Activated naive CD8-positive, alpha-beta T cell treated with anti-CD3 and anti-CD28 coated beads, Interleukin-2, amount 10 ng/mL, durations not matched to agents 7 days and 5 days (primary cell): ENCODE data around the gene ST6GALNAC6. TPM values are rescaled to one million over a fixed set of nuclear protein-coding genes. Genes with fewer than 3 reads are reported as not detected.

Source experiments
- ATAC-seq: fragments of 150-1000 bp; cut with Tn5 transposase; one replicate; pipeline ENCODE4 v1.10.0; 2021; ENCODE audit warnings: low read depth, moderate library complexity
- POLR2A ChIA-PET: fragments of 350-600 bp; sonication (Branson Sonifier 250); formaldehyde crosslinking; loops from one replicate; lab custom pipeline; 2021; ENCODE audit warnings: antibody characterized with exemption; lab: Charles Lee
- DNase-seq: peaks from one replicate; pipeline ENCODE4 v3.0.0; 2021
- H3K27ac Mint-ChIP-seq: one replicate; pipeline ENCODE4 v1.8.0; 2022; ENCODE audit warnings: mild to moderate bottlenecking, mixed read lengths
- H3K27me3 Mint-ChIP-seq: one replicate; pipeline ENCODE4 v1.8.0; 2022; ENCODE audit warnings: mild to moderate bottlenecking, moderate library complexity, mixed read lengths
- H3K36me3 Mint-ChIP-seq: one replicate; pipeline ENCODE4 v1.8.0; 2021; ENCODE audit warnings: mild to moderate bottlenecking, mixed read lengths
- H3K4me1 Mint-ChIP-seq: one replicate; pipeline ENCODE4 v1.8.0; 2021; ENCODE audit warnings: mixed read lengths
- H3K4me3 Mint-ChIP-seq: one replicate; pipeline ENCODE4 v1.8.0; 2022; ENCODE audit warnings: mild to moderate bottlenecking, moderate library complexity, mixed read lengths
- H3K9me3 Mint-ChIP-seq: one replicate; pipeline ENCODE4 v1.8.0; 2021; ENCODE audit warnings: mixed read lengths
- total RNA-seq, 2 experiments: library from RNA; stranded (reverse); gene quantifications; one replicate each; pipeline ENCODE4 v1.2.3, GENCODE V29; 2021

Gene ST6GALNAC6
- total RNA-seq, 2 experiments from 2014 or later: 105 to 112 TPM

DNA sequence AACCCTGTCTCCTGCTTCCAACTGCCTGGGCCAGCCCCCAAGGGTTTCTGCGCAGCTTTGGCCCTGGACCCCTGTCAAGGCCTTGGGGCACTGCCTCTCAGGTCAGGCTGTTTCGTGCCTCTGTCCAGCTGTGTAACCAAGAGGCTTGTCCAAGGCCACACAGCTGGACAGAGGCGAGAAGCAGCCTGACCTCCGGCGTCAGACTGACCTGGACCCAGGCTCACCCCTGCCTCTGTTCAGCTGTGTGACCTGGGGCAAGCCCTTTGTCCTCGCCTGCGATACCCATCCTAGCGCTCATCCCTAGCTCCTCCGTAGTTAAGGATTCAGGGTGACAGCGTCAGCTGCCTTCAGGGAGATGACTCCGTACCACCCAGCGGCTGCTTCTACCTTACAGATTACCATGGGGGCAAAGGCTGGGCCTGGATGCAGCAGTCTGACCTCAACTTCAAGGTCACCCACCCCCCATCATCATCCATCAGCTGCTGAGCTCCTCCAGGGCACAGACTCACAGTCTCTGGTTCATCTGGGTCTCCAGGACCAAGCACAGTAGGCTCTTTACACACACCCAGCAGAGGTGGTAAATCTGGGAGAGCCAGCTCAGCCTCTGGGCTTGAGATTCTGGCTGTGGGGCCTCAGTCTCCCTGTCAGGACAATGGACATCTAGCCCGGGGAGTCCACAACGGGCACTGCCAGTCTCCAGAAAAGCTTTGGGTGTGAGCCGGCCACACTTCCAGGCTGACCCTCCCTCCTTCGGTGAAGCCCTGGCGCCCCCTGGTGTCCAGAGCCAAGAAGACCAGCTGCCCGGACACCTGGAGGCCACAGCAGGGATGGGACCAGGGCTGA, 29.9 kb downstream of the ST6GALNAC6 start:
- H3K9me3 Mint-ChIP-seq: no peaks in the 10 kb centered on the region
- H3K4me3 Mint-ChIP-seq: no peak overlapping the region
- POLR2A ChIA-PET: interaction anchor here (0.6 to 2.4 kb wide), 17 partner anchors 15 to 135 kb away, joined by 3 to 19 read pairs (median 4); partner anchors contain the start of genes CDK9, ENG, FPGS and SH2D3C
- peaks cover 4% of the 10 kb centered on the region for H3K36me3 Mint-ChIP-seq
- H3K27me3 Mint-ChIP-seq: no peaks in the 10 kb centered on the region
- peak; percentile 70 for ATAC-seq
- DNase-seq: peak; percentile 88
- no peak overlapping the region for H3K27ac Mint-ChIP-seq
- H3K4me1 Mint-ChIP-seq: peaks cover 15% of the 10 kb centered on the region

DNA sequence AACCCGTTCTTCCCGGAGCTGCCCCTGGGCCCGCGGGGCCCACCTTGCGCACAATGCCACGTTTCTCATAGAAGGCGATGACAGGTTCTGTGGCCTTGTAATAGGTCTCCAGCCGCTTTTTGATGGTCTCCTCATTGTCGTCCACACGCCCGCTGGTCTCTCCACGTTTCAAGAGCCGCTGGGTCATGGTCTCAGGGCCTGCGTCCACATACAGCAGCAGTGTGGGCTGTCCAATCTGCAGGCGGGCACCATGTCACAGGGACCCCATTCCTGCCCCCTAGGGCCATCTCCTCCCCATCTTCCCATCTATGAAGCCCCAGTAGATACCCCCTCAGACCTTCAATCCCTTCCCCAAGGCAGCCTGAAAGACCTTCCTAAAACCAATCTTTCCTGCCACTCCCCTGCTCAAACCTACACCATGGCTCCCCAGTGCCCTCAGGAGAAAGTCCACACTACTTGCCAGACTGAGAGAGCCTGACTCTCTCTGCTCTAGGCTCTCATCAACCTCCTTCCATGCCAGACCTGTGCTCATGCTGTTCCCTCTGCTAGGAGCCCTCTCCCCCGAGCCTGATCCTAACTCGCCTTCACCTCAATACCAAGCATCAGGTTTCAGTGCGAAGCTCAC, 31.0 kb downstream of the ST6GALNAC6 start:
- no peaks in the 10 kb centered on the region for H3K27me3 Mint-ChIP-seq
- POLR2A ChIA-PET: interaction anchor here (0.6 to 2.4 kb wide), 5 partner anchors 36 to 295 kb away, joined by 3 to 11 read pairs (median 5); partner anchors contain the start of genes CDK9 and TOR2A
- ATAC-seq (no peak), DNase-seq (no peak)
- peaks cover 15% of the 10 kb centered on the region for H3K4me1 Mint-ChIP-seq
- H3K4me3 Mint-ChIP-seq: no peak overlapping the region
- no peaks in the 10 kb centered on the region for H3K9me3 Mint-ChIP-seq
- peaks cover 4% of the 10 kb centered on the region for H3K36me3 Mint-ChIP-seq
- no peak overlapping the region for H3K27ac Mint-ChIP-seq

DNA sequence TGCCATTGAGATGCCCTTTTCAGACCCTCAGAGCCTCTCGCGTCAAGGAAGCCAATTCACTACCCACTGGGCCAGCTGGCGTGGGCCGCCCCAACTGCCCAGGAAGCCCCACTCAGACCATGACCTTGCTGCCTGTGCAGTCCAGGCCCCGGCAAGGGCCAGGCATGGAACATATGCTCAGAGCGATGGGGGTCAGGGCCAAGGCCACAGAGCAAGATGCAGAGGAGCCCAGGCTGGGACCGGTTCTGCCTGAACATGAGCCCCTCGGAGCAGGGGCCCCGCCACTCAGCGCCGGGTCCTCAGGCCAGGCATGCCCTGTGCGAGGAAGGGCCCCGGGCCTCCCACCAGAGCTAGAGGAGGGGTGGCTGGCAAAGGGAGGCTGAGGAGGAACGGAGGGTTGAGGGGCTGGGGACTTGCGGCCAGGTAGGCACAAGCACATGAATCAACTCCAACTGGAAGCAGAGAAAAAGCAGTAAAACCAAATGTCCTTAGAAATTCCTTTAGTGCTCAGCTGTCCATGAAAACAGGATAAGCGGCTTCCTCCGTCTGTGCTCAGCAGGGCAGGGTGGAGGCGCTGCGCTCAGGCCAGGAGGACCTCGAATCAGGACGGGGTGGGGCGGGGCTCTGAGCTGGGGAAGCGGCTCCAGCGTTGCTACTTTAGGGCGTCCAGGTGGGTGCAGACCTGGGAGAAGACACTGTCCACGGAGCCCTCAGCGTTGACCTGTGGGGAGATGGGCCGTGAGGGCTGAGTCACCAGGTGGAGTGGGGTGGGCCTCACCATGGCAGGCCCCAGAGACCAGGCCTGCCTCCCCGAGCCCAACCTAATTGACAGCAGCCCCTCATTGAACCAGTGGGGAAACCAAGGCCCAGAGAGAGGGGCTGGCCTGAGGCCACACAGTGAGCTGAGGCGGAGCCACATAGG, 31.8 kb downstream of the ST6GALNAC6 start:
- DNase-seq (no peak), ATAC-seq (no peak)
- Mint-ChIP-seq H3K36me3 (peaks cover 4% of the 10 kb centered on the region), H3K9me3 (no peaks in the 10 kb centered on the region), H3K4me3 (no peak overlapping the region), H3K4me1 (peaks cover 21% of the 10 kb centered on the region), H3K27me3 (no peaks in the 10 kb centered on the region), H3K27ac (no peak overlapping the region)
- POLR2A ChIA-PET: interaction anchor here (0.6 to 0.8 kb wide), 3 partner anchors 15 to 295 kb away, joined by 3 to 4 read pairs (median 3); partner anchors contain the start of gene TOR2A

DNA sequence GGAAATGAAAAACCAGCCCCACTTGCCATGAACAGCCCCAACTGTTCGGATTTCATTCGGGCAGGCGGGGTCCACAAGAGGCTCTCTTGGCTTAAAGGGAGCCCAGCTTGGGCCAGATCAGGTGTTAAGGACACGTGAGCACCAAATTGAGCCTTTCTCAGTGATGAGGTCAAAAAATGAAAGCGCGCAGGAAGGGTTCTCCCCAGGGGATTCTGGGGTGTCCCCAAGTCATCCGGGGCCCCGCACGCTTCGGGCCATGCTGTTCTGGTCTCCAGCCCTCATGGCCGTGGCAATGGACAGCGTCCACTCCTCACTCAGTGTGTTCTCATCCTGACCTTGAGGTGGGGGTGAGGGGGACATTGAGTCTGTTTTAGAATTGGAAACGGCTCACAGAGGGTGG, 32.9 kb downstream of the ST6GALNAC6 start:
- H3K4me1 Mint-ChIP-seq: peaks cover 30% of the 10 kb centered on the region
- DNase-seq: no peak
- POLR2A ChIA-PET: interaction anchor here (0.7 kb wide), 1 partner anchor 14 kb away, joined by 3 read pairs; no protein-coding TSS in a partner anchor
- H3K9me3 Mint-ChIP-seq: no peaks in the 10 kb centered on the region
- ATAC-seq: no peak
- peaks cover 4% of the 10 kb centered on the region for H3K36me3 Mint-ChIP-seq
- no peak overlapping the region for H3K27ac Mint-ChIP-seq
- no peaks in the 10 kb centered on the region for H3K27me3 Mint-ChIP-seq
- H3K4me3 Mint-ChIP-seq: no peak overlapping the region

DNA sequence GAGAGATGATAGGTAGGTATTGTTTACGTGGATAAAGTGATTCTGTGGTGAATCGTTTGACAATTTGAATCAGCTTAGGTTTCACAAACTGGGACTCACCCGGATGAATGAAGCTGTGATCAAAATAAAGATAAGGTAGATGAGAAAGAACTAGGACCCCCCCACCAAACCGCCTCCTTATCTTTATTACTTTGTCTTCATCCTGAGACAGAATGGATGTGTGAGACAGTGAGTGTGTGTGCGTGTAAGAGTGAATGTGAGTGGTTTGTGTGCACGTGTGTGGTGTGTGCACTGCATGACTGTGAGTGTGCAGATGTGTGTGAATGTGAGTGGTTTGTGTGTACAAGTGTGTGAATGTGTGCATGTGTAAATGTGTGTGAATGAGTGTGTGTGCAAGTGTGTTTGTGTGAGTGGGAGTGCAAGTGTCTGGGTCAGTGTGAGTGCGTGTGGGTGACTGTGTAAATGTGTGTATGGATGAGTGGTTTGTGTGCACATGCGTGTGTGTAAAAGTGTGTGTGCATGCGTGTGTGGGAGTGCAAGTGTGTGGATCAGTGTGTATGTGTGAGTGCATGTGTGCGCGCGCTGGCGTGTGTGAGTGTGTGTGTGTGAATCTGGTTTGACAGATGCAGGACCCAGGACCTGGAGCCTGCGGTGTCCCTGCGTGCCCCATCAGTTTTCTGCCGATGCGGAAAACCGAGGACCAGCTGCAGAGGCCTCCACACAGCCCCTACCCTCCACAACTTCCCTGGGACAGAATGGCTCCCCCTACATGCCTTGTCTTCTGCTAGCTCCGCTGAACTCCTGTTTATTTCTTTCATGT, 33.5 kb downstream of the ST6GALNAC6 start:
- DNase-seq (no peak), ATAC-seq (no peak)
- Mint-ChIP-seq H3K4me1 (peaks cover 36% of the 10 kb centered on the region), H3K9me3 (no peaks in the 10 kb centered on the region), H3K27me3 (no peaks in the 10 kb centered on the region), H3K27ac (peak overlapping the region; percentile 84), H3K4me3 (peak overlapping the region; percentile 10), H3K36me3 (peaks cover 4% of the 10 kb centered on the region)
- POLR2A ChIA-PET: interaction anchor here (0.7 to 4.0 kb wide), 5 partner anchors 9 to 131 kb away, joined by 3 to 14 read pairs (median 5); partner anchors contain the start of genes CDK9 and TOR2A

DNA sequence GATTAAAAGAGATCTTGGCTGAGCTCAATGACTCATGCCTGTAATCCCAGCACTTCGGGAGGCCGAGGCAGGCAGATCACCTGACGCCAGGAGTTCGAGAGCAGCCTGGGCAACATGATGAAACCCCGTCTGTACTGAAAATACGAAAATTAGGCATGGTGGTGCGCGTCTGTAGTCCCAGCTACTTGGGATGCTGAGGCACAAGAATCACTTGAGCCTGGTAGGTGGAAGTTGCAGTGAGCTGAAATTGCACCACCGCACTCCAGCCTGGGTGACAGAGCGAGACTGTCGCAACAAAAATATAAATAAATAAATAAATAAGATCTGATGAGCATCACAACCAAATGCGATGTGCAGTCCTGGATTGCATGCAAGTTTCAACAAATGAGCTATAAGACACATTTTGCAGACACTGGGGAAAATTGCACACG, 36.2 kb downstream of the ST6GALNAC6 start:
- ATAC-seq: no peak
- POLR2A ChIA-PET: interaction anchor here (0.8 to 4.0 kb wide), 5 partner anchors 10 to 87 kb away, joined by 3 to 20 read pairs (median 10); partner anchors contain the start of genes CDK9 and ENG
- Mint-ChIP-seq H3K27ac (peak overlapping the region; percentile 90), H3K9me3 (no peaks in the 10 kb centered on the region), H3K36me3 (peaks cover 4% of the 10 kb centered on the region), H3K4me3 (no peak overlapping the region), H3K27me3 (no peaks in the 10 kb centered on the region), H3K4me1 (peaks cover 40% of the 10 kb centered on the region)
- DNase-seq: no peak

DNA sequence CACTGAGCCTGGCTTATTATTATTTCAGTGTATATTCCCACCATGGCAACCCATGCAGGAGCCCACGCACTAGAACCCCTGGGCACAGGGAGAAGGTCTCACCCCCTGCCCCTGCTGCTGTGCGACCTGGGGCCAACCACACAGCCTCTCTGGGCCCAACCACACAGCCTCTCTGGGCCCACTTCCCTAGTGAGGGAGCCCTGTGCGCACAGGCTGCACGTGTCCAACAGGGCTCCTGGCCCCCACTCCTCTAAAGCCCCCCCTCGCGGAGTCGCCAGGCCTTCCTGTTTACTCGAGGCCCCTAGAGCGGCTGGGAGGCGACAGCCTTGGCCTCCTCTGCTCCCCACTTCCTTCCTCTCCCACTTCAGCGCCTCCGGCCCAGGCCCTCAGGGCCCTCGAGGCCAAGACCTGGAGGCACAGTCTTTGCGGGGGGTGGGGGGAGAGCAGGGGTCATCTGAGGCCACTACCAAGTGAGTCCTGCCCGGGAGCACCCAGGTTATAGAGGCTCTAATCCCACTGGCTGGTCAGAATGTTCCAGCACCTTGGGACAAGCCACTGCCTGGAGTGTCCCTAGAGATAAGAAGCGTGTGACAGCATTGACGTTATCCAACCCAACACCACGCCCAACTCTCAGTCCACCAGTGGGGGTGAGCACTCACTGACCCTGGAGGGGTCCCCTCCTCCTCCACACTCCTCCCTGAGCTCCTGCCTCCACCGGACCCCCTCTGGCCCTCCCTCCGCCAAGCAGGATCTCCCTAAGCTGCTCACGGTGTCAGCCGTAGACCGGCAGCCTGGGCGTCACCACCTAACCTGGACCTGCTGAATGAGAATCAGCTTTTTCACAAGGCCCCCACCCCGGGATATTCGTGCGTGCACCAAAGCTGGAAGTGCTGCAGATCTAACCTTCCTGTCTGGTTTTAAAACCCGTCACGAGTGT, 37.1 kb downstream of the ST6GALNAC6 start:
- POLR2A ChIA-PET: interaction anchor here (0.8 to 4.0 kb wide), 6 partner anchors 9 to 86 kb away, joined by 3 to 20 read pairs (median 8); partner anchors contain the start of genes CDK9, ENG and FPGS
- ATAC-seq (peak; percentile 84), DNase-seq (peak; percentile 70)
- Mint-ChIP-seq H3K4me1 (peaks cover 40% of the 10 kb centered on the region), H3K4me3 (peak overlapping the region; percentile 55), H3K27me3 (no peaks in the 10 kb centered on the region), H3K9me3 (no peaks in the 10 kb centered on the region), H3K36me3 (peaks cover 4% of the 10 kb centered on the region), H3K27ac (peak overlapping the region; percentile 90)

DNA sequence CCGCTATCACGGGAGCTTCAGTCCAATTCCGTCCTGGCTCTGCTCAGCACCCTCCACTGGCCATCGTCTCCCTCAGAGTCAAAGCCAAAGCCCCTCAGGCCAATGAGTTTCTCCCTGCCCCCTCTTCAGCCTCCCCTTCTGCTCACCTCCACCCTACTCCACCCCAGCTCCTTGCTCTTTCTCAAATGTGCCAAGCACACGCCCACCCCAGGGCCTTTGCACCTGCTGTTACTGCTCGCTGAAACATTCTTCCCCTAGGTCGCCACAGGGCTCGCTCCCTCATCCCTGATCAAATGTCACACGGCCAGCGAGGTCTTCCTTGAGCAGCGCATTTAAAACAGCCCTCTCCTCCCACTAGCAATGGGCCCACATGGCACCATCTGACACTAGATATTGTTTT, 38.6 kb downstream of the ST6GALNAC6 start:
- ATAC-seq: no peak
- Mint-ChIP-seq H3K36me3 (peaks cover 1% of the 10 kb centered on the region), H3K27ac (peak overlapping the region; percentile 67), H3K4me1 (peaks cover 43% of the 10 kb centered on the region), H3K4me3 (no peak overlapping the region), H3K27me3 (no peaks in the 10 kb centered on the region), H3K9me3 (no peaks in the 10 kb centered on the region)
- POLR2A ChIA-PET: interaction anchor here (0.9 to 1.2 kb wide), 2 partner anchors 58 to 304 kb away, joined by 3 to 6 read pairs; partner anchors contain the start of gene FPGS
- DNase-seq: no peak

DNA sequence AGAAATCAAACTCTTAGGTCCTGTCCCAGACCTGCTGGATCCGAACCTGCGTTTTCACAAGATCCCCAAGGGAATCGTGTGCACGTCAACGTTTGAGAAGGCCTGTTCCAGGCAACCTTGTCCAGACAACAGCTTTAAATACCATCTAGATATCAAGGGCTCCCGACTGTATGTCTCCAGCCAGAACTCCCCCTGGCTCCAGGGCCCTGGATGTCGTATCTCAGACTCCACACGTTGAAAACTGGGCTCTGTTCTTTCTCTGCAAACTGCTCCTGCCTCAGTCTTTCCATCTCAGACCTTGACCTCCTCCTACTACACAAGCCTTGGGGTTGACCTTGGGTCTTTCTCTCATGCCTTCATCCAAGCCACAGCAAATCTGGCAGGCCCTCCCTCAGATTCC, 39.1 kb downstream of the ST6GALNAC6 start:
- POLR2A ChIA-PET: no interaction called here
- Mint-ChIP-seq H3K4me3 (no peak overlapping the region), H3K27ac (peak overlapping the region; percentile 16), H3K36me3 (no peaks in the 10 kb centered on the region), H3K4me1 (peaks cover 40% of the 10 kb centered on the region), H3K27me3 (no peaks in the 10 kb centered on the region), H3K9me3 (no peaks in the 10 kb centered on the region)
- ATAC-seq (no peak), DNase-seq (no peak)

DNA sequence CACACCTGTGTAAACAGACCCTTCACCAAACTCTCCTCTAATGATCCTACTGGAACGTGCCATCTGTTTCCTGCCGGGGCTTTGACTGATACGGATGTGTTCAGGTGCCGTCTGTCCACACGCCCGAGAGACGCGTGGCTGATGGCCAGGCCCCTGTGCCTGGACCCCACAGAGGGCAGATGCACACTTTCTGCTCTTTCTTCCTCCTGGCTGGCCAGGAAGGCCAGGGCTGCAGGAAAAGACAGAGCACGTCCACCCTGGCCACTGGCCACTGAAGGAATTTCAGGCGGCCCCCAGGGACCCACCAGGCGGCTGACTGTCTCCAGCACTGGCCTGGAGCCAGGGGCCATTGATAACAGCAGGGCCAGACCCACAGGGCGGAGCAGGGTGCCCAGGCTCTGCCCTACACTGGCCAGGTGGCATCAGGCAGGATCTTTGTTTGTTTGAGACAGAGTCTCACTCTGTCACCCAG, 41.3 kb downstream of the ST6GALNAC6 start:
- Mint-ChIP-seq H3K4me1 (peaks cover 35% of the 10 kb centered on the region), H3K9me3 (no peaks in the 10 kb centered on the region), H3K36me3 (no peaks in the 10 kb centered on the region), H3K4me3 (no peak overlapping the region), H3K27ac (no peak overlapping the region), H3K27me3 (no peaks in the 10 kb centered on the region)
- DNase-seq (no peak), ATAC-seq (no peak)
- POLR2A ChIA-PET: no interaction called here

DNA sequence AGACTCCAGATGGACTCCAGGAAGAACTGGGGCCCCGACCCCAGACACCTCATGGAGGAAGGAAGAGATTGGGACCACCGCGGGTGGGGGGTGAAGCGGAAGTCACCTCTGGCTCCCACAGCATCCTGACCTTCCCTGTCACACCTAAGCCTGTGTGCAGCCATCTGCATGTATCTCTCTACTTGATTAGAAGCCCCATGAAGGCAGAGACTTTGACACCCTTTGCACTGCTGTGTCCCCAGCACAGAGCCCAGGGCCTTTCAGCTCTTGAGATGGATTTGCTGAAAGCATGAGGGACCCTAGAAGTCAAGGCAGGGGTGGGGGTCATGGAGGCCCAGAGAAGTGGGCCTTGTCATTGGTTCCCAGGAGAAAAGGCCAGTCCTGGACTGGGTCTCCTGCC, 42.1 kb downstream of the ST6GALNAC6 start:
- ATAC-seq: no peak
- no peaks in the 10 kb centered on the region for H3K27me3 Mint-ChIP-seq
- H3K27ac Mint-ChIP-seq: no peak overlapping the region
- H3K9me3 Mint-ChIP-seq: no peaks in the 10 kb centered on the region
- POLR2A ChIA-PET: interaction anchor here (1.5 kb wide), 1 partner anchor 8 kb away, joined by 3 read pairs; no protein-coding TSS in a partner anchor
- no peaks in the 10 kb centered on the region for H3K36me3 Mint-ChIP-seq
- peaks cover 31% of the 10 kb centered on the region for H3K4me1 Mint-ChIP-seq
- no peak overlapping the region for H3K4me3 Mint-ChIP-seq
- no peak for DNase-seq
